IPS DF 4.7 (cell line): ENCODE results near the gene ZNF660.
A peak's percentile ranks its signal among the peaks of the same experiment; 100 is the strongest.
"Not testable (repeated sequence)": the region's sequence is repeated elsewhere in the genome, so short reads cannot be mapped to it uniquely, and the experiment has no call there.

Experiments
- DNase-seq: peaks from one replicate; pipeline ENCODE4 v3.0.0-alpha.2; 2013; ENCODE audit warnings: low spot score; ENCODE audit errors: extremely low read depth

Gene ZNF660

DNA sequence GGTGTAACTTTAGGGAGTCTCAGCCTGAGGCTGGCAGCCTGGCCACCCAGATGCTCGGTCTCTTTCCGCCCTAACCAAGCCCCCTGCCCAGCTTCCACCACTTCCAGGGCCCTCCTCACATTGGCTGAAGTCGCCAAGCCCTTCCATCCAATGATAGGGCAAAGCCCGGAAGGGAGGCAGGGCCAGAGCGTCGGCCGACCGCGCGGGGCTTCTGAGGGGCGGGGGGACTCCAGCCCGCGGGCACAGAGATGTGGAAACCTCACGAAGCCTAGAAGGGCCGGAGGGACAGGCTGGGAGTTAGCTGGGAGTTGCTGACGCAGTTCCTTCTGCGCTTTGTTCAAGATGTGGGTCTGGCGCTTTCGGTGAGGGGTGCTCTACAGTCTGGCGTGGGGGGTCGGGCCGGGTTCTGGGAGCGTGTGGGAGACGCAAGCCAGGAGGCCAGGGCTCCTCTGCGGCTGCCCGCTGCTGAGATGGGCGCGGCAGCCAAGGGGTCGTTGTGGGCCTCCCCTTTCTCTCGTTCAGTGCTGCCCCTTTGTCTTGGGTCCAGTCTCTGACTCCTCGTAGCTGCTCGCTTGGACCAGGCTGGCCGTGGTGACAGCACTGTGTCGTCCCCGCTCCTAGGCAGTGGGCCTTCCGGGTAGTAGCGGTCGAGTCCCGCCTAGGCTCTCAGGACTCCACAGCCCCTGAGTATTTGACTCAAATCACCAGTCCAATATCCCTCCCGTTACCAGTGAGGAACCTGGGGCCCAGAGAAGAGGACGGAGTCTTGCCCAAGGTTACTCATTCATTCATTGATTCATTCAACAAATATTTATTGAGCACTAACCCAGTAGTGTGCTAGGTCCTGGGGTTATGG, at the start of gene ZNF660:
Gene ZNF660, plus strand, starts transcription at position 319 of the 856 bp plus-strand sequence. CDS start 9,230 bp downstream, outside the sequence.
- peak; percentile 72 for DNase-seq

DNA sequence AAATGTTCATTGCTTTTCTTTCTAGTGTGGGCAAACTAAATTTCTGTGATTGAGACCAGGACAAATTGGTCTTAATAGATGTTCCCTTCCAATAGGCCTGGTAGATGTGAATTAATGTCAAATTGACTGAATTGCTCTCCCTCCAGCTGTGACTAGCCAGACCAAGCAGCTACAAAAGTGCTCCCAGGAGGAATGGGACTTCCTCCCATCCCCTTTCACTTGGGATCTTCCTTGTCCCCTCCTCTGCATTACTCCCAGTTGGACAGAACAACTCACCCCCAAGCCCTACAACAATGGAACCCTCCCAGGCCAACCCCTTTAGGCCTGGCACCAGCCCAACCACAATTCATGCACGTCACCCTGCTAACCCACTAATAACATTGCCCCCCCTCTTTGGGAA, 49.4 kb upstream of the ZNF660 start:
- no peak for DNase-seq

DNA sequence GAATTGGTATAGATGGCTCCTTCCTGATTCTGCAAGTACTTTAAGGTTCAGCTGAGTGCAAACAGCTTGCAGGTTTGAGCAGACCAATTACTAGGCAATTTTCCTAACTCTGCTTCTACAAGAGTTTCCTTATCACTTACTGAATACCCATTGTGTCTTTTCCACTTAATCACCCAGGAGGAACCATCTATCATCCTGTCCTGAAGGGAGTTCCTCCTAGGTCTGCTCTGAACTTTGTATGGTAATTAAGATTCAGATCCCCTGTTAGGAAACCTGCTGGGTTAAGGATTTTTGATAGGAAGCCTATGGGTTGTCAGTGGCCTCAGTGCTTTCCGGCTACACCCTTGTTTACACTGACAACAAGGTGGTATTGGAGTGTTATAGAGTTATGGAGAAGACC, 40.0 kb upstream of the ZNF660 start:
- DNase-seq, result not testable (repeated sequence)

DNA sequence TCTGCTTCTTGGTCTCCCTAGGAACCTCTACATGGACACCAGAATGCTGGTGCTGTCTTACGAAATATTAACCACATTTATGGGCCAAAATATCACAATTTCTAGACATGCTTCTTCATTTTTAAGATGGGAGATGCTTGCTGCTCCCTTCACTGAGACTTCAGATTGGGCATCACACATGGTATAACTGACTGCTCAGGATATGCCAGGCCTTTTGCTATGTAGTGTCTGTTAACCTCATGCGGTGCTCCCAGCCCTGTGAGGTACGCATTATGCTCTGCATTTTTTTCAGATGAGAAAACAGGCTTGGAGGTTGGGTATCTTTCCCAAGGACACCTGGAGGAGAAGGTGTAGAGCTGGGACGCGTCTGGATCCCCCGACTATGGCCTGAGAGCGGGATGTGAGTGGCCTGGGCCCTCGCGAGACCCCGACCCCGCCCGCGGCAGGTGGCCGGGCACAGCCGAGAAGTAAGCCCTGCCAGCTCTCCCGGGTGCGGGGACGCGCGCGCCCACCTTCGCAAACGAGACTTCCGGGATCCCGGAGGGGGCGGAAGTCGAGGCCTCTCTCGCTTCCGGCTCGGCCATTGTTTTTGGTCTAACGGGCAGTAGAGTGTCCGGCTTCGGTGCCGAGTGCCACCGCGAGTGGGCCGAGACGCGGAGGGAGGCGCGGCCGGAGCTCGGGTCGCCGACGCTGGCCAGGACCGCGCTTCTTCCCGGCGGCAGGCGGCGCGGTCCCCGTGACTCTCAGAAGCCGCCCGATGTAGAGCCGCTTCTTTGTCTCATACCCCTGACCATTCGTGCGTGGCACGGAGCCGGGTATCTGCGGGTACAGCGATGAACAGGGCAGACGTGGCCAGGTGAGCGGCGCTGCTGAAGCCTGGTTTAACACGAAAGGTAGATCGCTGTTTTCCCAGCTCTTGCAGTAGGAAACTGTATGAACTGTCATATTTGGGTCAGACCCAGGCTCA, 29.9 kb upstream of the ZNF660 start, which contains the start of gene ZKSCAN7:
Gene ZKSCAN7, plus strand, starts transcription at position 568 of the 967 bp plus-strand sequence. CDS start 1,855 bp downstream, outside the sequence.
- no peak for DNase-seq

DNA sequence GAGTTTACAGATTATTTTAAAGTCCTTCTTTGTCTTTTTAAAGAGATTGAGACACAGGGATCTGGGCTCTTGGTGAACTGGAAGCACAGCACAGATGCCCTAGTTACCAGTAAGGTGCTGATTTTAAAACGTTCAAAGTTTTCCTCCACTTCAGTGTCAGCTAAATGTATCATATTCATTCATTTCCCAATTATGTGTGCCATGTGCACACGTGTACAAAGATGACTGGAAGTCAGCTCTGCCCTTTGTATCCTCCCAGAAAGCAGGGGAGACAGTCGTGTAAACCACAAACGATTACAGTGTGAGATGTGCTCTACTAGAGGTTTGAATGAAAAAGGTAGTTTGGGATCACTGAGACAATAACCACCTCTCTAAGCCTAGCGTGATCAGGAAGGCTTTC, 29.0 kb upstream of the ZNF660 start:
- DNase-seq, result no peak

DNA sequence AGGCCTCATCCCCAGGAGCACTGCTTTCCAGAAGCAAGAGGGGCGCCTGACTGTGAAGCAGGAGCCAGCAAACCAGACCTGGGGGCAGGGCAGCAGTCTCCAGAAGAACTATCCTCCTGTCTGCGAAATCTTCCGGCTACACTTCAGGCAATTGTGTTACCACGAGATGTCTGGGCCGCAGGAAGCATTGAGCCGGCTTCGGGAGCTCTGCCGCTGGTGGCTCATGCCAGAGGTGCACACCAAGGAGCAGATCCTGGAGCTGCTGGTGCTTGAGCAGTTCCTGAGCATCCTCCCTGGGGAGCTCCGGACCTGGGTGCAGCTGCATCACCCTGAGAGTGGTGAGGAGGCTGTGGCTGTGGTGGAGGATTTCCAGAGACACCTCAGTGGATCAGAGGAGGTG, 27.7 kb upstream of the ZNF660 start:
- DNase-seq, result no peak

DNA sequence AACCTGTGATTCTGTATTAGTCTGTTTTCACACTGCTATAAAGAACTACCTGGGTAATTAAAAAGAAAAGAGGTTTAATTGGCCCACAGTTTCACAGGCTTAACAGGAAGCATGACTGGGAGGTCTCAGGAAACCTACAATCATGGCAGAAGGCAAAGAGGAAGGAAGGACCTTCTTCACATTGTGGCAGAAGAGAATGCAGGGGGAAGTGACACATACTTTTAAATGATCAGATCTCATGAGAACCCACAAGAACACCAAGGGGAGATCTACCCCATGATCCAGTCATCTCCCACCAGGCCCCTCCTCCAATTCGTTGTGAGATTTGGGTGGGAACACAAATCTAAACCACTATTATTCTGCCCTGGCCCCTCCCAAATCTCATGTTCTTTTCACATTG, 23.7 kb upstream of the ZNF660 start:
- DNase-seq, result no peak

DNA sequence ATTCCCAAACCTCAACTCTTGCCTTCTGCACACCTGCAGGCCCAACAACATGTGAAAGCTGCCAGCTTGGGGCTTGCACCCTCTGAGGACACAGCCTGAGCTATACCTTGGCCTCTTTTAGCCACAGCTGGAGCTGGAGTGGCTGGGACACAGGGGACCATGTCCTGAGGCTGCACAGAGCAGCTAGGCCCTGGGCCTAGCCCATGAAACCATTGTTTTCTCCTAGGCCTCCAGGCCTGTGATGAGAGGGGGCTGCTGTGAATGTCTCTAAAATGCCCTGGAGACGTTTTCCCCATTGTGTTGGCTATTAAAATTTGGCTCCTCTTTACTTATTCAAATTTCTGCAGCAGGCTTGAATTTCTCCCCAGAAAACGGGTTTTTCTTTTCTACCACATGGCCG, 22.6 kb upstream of the ZNF660 start:
- no peak for DNase-seq

DNA sequence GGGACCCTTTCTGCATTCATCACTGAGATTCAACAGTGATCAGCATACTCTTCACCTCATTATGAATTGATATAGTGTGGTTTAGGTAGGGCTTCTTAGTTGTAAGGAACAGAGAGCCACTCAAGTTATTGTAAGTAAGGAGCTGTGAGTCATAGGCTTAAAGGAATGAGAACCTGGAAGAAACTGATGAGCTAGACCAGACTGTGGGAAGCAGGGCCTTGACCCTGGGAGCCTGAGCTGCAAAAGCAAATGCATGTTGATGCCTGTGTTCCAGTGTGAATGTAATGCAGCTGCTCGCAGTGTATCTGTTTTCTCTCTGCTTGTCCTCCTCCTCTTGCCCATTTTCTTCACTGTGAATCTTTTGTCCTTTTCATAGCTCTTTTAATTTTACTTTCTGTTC, 16.2 kb upstream of the ZNF660 start:
- DNase-seq, result no peak

DNA sequence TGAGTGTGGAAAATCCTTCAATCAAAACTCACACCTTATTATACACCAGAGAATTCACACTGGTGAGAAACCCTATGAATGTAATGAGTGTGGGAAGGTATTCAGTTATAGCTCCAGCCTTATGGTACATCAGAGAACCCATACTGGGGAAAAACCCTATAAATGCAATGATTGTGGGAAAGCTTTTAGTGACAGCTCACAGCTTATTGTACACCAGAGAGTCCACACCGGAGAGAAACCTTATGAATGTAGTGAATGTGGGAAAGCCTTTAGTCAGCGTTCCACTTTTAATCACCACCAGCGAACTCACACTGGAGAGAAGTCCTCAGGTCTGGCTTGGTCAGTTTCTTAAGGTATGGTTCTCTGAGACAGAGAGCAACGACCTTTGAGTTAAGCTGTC, 13.7 kb upstream of the ZNF660 start:
- no peak for DNase-seq

DNA sequence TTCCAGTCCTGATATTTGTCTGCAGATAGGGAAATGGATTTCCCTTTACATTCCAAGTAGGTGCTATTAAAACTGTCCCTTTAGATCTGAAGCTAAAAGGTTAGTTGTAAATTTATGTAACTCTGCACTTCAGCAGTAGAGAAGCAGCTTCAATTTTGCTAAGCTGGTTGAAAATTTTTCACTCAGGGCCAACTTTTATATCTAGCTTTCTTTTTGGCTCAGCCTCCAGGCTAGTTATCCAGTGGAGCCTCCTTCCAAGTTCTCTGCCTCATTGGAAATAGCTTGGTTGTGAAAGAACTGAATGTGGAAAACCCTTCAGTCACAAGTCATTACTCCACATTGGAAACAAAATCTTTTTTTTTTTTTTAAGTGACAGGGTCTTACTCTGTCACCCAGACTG, 8.2 kb upstream of the ZNF660 start:
- no peak for DNase-seq

DNA sequence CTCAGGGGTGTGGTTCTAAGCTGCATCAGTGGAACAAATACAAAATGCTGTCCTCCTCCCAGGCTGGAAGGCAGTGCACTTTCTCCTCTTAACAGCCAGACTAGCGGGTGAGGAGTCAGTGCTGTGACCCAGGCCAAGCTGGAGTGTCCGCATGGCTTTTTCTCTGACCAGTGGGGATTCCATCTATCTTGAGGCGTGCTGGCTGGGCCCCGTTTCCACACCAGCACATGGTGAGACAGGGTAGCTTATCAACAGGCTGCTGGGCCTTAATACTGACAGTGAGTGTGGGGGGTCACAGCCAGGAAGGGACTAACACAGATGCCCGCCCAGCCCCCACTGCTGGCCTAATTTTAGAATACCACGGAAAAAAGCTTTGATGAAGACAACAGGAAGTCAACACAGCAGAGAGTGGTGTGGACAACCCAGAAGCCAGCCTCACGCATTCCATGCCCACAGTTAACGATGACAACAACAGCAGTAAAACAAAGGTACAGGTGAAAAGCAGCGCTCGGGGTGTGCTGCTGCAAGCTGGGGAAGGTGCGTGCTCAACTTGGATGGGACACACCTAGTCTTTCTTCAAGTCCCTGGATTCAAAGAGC, 7.3 kb upstream of the ZNF660 start:
- DNase-seq, result not testable (repeated sequence)

DNA sequence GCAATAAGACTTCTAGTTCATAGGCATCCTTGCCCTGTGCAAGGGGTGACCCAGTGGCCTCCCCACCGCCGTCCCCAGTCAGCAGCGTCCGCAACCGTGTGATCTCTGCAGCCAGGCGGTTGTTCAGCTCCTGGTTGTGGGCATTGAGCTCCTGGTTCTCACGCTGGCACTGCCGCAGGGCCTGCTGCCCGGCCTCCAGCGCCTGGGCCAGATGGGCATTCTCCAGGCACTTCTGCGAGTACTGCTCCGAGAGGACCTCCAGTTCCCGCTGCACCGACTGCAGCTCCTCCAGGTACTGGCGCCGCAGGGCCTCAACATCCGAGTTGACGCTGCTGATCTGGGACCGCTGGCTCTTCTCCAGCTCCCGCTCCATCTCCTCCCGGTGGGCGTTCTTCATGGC, 6.4 kb upstream of the ZNF660 start:
- not testable (repeated sequence) for DNase-seq

DNA sequence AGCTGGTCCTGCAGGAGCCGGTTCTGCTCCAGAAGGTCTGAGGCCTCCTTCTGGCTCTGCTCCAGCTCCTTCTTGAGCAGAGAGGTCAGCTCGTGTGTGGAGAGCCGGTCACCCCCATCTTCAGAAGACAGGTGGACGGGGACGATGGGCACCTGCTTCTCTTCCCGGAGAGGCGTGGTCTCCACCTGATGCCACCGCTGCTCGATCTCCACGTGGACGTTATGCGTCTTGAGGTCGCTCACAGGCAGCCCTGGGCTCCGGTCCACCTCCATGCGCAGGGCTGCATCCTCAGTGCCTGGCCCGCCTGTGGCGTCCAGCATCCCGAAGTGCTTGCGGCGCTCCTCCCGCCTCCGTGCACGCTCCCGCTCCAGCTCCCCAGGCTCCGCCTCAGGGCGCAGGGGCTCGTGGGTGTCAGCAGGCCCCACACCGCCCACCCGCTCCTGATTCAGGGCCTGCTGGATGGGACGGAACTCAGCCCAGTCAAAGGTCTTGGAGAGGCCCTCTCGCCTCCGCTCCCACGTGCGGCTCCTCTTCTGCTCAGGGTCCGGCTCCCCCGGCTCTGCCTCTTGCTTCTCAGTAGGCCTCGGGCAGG, 5.7 kb upstream of the ZNF660 start:
- DNase-seq, result not testable (repeated sequence)

DNA sequence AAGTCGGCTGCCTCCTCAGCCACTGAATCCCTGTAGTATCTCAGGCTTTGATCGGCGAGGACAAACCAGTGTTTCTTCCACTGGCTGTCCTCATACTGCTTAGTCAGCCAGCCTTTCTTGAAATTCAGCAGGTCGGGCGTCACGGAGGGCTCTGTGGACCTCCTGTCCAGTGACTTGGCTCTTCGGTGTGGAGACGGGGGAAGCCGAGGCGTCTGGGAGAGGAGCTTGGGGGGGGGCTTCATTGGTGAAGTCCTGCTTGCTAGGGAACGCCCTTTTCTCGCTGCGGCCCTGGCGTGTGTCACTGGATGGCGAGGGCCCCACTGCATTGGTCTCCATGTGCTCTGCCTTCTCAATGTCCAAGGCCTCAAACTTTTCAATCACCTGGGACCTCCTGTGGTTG, 5.0 kb upstream of the ZNF660 start:
- not testable (repeated sequence) for DNase-seq

DNA sequence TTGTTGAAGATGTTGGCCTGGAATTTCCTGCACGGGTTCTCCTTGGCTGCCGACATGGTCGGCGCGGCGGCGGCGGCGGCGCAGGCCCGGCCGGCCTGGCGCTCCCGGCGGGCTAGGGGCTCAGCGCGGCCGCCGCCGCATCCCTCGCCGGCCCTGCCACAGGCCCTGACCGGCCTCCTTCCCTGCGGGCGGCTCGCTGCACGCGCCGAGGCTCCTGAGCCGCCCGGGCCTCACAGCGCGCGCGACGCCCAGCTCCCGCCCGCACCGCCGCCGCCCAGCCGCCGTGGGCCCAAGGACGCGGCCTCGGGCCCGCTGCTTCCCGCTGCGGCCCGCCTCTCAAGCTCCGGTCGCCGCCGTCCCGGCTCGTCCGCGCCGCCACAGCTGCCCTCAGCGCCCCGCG, 3.8 kb upstream of the ZNF660 start:
- not testable (repeated sequence) for DNase-seq

DNA sequence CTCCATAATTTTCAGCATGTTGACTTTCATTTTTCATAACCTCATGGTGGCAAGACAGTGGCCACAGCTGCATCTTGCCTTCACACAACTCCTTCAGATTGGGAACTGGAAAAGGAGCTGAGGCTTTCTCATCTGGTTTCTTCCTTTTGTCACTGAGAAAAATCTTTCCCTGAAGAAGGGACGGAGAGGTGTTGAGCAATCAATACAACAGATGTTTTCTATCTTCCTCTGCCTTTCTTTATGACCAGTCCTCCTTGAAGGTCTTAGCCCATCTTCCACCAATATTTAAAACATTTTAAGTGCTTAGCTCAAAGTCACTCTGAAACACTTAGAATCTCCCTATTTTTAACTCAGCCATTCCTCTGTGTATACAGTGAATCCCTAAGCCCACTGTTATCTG, 11.9 kb downstream of the ZNF660 start:
- DNase-seq, result no peak

DNA sequence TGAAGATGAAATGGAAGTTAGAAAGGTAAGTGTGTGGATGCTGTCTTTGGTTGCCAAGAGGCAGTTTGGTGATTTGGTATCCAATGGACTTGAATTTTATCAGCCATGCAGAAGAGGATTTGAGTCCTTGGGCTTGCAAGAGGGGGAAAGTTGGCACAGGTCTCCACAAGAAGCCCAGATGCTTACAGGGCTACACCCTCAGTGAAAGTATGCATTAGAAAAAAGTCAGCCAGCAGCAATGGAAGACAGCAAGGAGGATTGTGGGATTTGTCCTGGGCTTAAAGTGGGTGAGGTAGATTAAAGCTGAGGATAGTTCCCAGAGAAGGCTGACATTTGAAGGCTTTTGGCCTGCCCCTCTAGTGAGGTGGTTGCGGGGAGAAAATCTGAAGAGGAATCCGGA, 17.0 kb downstream of the ZNF660 start:
- DNase-seq, result no peak

DNA sequence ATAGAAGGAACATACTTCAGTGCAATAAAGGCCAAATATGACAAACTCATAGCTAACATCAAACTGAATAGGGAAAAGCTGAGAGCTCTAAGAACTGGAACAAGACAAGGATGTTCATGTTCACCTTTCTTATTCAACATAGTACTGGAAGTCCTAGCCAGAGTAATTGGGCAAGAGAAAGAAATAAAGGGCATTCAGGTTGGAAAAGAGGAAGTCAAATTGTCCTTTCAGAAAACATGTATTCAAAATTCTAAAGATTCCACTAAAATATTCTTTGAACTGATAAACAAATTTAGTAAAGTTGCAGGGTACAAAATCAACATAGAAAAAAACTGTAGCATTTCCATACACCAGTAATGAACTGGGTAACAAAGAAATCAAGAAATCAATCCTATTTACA, 27.9 kb downstream of the ZNF660 start:
- DNase-seq, result no peak

DNA sequence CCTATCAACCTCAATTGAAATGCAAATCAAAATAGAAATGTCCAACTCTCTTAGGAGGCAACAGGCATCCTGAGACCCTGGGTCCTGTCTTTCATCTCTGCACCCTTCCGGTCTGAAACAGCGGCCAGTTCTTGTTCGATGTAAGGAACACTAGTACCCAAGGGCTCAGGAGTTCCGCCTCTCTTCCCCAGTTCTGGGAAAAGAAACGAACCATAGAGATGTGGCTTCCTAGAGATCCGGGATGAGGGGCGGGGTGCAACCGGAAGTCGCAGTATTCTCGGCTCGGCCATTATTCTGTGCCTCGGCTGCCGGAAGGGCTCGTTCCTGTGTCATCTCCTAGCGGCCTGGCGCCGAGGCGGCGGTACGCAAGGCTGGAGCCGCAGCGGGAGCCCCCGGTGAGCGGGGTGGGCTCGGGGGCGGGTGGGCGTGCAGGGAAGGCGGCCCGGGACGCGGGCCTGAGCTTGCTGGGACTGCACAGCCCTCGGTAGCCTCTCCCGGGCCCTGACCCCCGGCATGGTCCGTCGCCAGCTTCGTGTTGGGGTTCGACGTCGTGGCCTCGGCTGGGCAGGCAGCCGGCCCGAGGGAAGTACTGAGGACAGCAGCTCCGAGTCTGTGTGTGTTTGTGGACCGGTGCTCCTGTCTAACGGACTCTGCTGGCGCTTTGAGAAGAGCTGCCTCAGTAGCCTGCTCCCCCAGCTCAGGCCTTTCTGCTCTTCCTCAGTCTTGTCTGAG, 40.2 kb downstream of the ZNF660 start, which contains the start of gene ZNF197:
Gene ZNF197, plus strand, starts transcription at position 288 of the 732 bp plus-strand sequence. CDS start 4,119 bp downstream, outside the sequence.
- peak; percentile 82 for DNase-seq
